Measurements from ENCODE around the gene ASCL1.

Gene ASCL1

DNA sequence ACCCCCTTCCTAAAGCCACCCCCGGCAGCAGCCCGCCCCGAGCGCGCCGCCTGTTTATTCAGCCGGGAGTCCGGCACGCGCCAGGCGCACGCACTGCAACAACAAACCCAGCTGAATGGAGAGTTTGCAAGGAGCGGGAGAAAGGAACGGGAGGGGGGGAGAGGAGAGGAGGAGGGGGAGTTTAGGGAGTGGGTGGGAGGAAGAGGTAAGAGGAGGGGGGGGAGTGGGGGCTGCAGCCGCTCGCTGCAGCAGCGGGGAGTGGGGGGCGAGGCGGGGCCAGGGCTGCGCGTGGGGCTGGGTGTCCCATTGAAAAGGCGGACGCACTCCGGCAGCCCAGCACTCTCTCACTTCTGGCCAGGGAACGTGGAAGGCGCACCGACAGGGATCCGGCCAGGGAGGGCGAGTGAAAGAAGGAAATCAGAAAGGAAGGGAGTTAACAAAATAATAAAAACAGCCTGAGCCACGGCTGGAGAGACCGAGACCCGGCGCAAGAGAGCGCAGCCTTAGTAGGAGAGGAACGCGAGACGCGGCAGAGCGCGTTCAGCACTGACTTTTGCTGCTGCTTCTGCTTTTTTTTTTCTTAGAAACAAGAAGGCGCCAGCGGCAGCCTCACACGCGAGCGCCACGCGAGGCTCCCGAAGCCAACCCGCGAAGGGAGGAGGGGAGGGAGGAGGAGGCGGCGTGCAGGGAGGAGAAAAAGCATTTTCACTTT lies at the start of gene ASCL1:
Gene ASCL1, plus strand, starts transcription at position 336 of the 712 bp plus-strand sequence. CDS start 571 bp downstream, outside the sequence.
- peak within 1 kb of the TSS; percentile 15 for H3K4me3 ChIP-seq (ENCODE audit: low read depth, low read length)
- in situ Hi-C loops (cut with HindIII; ENCODE audit: low sequenced_read_pairs): no loop called here
- TF ChIP-seq, protein P1, sequence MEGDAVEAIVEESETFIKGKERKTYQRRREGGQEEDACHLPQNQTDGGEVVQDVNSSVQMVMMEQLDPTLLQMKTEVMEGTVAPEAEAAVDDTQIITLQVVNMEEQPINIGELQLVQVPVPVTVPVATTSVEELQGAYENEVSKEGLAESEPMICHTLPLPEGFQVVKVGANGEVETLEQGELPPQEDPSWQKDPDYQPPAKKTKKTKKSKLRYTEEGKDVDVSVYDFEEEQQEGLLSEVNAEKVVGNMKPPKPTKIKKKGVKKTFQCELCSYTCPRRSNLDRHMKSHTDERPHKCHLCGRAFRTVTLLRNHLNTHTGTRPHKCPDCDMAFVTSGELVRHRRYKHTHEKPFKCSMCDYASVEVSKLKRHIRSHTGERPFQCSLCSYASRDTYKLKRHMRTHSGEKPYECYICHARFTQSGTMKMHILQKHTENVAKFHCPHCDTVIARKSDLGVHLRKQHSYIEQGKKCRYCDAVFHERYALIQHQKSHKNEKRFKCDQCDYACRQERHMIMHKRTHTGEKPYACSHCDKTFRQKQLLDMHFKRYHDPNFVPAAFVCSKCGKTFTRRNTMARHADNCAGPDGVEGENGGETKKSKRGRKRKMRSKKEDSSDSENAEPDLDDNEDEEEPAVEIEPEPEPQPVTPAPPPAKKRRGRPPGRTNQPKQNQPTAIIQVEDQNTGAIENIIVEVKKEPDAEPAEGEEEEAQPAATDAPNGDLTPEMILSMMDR (IDR thresholded peaks at IDR 0.05; ENCODE audit: low read depth, low read length): no peak
- DNase-seq (ENCODE audit: low read depth, low spot score): no peak

DNA sequence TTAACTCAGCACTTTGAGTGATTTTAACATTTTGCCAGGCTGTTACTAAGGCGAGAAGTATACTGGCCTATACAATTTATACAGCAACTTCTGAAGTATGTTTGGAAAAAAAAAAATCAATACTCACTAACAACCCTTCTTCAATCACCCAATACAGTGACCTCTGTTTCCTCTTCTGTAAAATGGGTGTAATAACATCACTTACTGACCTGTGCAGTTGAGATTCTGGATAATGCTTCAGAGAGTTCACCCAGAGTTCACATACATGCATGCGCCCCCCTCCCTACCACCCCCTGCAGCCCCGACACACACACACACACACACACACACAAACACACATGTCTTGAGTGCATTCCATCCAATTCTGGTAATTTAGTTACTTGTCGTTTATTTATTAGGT lies 49.6 kb upstream of the ASCL1 start:
- no peak for DNase-seq (ENCODE audit: low read depth, low spot score)
- in situ Hi-C loops (cut with HindIII; ENCODE audit: low sequenced_read_pairs): no loop called here

DNA sequence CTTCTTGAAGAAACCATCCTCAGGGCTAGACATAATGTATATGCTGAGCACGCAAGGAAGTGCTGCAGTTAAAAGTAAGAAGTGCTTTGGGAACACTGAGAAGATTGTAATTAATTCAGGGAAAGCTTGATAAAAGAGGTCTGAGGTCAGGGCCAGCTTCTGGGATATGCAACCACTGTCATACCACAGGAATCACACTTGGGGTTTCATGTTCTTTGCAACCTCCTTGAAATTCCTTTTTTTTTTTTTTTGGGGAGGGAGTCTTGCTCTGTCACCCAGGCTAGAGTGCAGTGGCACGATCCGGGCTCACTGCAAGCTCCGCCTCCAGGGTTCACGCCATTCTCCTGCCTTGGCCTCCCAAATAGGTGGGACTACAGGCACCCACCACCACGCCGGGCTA lies 47.3 kb upstream of the ASCL1 start:
- in situ Hi-C loops (cut with HindIII; ENCODE audit: low sequenced_read_pairs): no loop called here
- no peak overlapping the region for H3K4me3 ChIP-seq (ENCODE audit: low read depth, low read length)
- TF ChIP-seq, protein P1 (IDR thresholded peaks at IDR 0.05; ENCODE audit: low read depth, low read length): no peak
- no peak for DNase-seq (ENCODE audit: low read depth, low spot score)

More for the DNA sequence above, 49.6 kb upstream of the ASCL1 start:
- TF ChIP-seq, protein P1 (IDR thresholded peaks at IDR 0.05; ENCODE audit: low read depth, low read length): no peak
- no peak overlapping the region for H3K4me3 ChIP-seq (ENCODE audit: low read depth, low read length)

DNA sequence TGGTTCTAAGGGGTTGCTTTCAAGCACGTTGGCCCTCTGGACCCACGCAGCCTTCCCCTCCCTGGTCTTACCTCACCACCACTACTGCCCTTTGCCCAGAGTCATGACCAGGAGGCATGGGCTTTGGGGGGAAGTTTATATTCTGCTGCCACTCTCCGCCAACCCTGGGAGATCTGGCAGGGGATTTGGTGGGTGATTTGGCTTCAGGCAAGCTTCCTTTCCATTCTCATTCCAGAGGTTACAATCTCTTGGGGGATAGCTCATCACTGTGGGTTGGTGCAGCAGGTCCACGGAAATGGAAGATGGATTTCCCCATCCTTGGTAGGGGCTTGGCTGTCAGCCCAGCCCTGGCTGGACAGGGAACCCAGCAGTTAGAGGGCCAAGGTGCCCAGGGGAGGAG lies 46.7 kb upstream of the ASCL1 start:
- in situ Hi-C loops (cut with HindIII; ENCODE audit: low sequenced_read_pairs): no loop called here
- no peak overlapping the region for H3K4me3 ChIP-seq (ENCODE audit: low read depth, low read length)
- no peak for DNase-seq (ENCODE audit: low read depth, low spot score)
- TF ChIP-seq, protein P1 (IDR thresholded peaks at IDR 0.05; ENCODE audit: low read depth, low read length): no peak

DNA sequence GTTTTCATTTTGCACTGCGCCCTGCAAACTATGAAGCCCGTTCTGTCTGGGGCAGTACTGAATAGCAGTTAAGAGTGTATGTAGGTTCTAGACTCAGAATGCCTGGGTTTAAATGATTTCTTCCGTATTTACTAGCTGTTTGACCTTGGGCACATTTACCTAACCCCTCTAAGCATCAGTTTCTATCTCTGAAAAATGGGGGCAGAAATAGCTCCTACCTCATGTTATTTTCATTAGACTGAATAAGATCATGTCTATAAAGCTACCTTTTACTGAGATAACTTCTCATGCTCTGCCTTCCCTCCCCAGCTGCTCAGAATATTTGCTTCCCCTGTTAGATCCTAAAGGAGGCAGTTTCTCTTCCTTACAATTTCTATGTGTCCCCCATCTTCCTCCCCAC lies 46.2 kb upstream of the ASCL1 start:
- no peak overlapping the region for H3K4me3 ChIP-seq (ENCODE audit: low read depth, low read length)
- in situ Hi-C loops (cut with HindIII; ENCODE audit: low sequenced_read_pairs): no loop called here
- TF ChIP-seq, protein P1 (IDR thresholded peaks at IDR 0.05; ENCODE audit: low read depth, low read length): no peak
- DNase-seq (ENCODE audit: low read depth, low spot score): no peak

DNA sequence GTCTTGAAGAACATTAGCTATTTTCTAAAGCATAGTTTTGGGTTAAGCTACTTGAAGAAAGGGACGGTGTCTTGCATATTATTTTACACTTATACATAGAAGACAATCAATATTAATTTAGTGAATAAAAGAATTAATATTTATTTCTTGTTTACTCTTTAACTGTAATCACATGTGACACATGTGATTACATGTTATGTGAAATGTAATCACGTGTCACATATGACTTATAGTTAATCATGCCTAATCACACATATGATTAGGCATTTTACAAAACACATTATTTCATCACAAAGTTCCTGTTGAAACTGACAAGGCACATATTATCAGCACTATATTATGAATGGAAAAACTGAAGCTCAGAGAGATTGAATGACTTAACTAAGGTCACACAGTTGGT lies 45.2 kb upstream of the ASCL1 start:
- TF ChIP-seq, protein P1 (IDR thresholded peaks at IDR 0.05; ENCODE audit: low read depth, low read length): no peak
- in situ Hi-C loops (cut with HindIII; ENCODE audit: low sequenced_read_pairs): no loop called here
- DNase-seq (ENCODE audit: low read depth, low spot score): no peak
- no peak overlapping the region for H3K4me3 ChIP-seq (ENCODE audit: low read depth, low read length)
